Aorta (tissue), 5 donors: ENCODE measurements around the gene CEBPA. TPM values are rescaled to one million over a fixed set of nuclear protein-coding genes. Genes with fewer than 3 reads are reported as not detected.

ENCODE experiments used
- ATAC-seq: fragments of 200-7000 bp; cut with Tn5 transposase; one replicate; pipeline ENCODE4 v1.9.1; 2022; ENCODE audit warnings: moderate library complexity; ENCODE audit not compliant: low FRiP score
- DNase-seq, 2 donors: peaks; one replicate each; pipeline ENCODE4 v3.0.0-alpha.2; 2020
- H3K27ac ChIP-seq, 2 donors: one replicate each; pipeline ENCODE4 v1.5.1; 2013; ENCODE audit warnings: low read length in 2 of 2, mild to moderate bottlenecking in 2 of 2, moderate library complexity in 2 of 2, control low read depth in 1 of 2, inconsistent platforms in 1 of 2, low read depth in 1 of 2
- H3K27me3 ChIP-seq, 2 donors: one replicate each; pipeline ENCODE4 v1.6.1; 2013; ENCODE audit warnings: control low read depth in 1 of 2, low read length in 1 of 2, mild to moderate bottlenecking in 1 of 2, moderate library complexity in 1 of 2; ENCODE audit not compliant: insufficient read depth in 2 of 2, control insufficient read depth in 1 of 2
- H3K36me3 ChIP-seq, 2 donors: one replicate each; pipeline ENCODE4 v1.6.1; 2013; ENCODE audit warnings: control low read depth in 1 of 2, low read length in 1 of 2, mild to moderate bottlenecking in 1 of 2; ENCODE audit not compliant: insufficient read depth in 2 of 2, control insufficient read depth in 1 of 2
- H3K4me1 ChIP-seq, 2 donors: one replicate each; pipeline ENCODE4 v1.6.1; 2013; ENCODE audit warnings: low read length in 2 of 2, control low read depth in 1 of 2, mild to moderate bottlenecking in 1 of 2, moderate library complexity in 1 of 2; ENCODE audit not compliant: insufficient read depth in 2 of 2, control insufficient read depth in 1 of 2
- H3K4me3 ChIP-seq, 2 donors: one replicate each; pipeline ENCODE4 v1.5.1; 2013; ENCODE audit warnings: low read length in 2 of 2, control low read depth in 1 of 2, mild to moderate bottlenecking in 1 of 2
- H3K9me3 ChIP-seq: one replicate; pipeline ENCODE4 v1.6.1; 2013; ENCODE audit warnings: mild to moderate bottlenecking, low read length; ENCODE audit not compliant: control insufficient read depth
- WGBS, 2 donors: extraction: QIAGEN DNeasy Blood & Tissue Kit; methylation state at CpG; one replicate each; pipeline ENCODE4 v1.1.7; 2013; 5-methylcytosine and 5-hydroxymethylcytosine counted together
- intact Hi-C, 2 donors: fragments of 100-400 bp; cut with DNase I; formaldehyde crosslinking; loops; one replicate each; pipeline versions ENCODE4 v1.14.2 to v1.15.0; 2022
- polyA plus RNA-seq, 2 donors: library from polyadenylated mRNA; stranded (reverse); fragments of 200-250 nt; gene quantifications; one replicate each; pipeline ENCODE4 v1.2.3, GENCODE V29; 2013
- total RNA-seq, 2 donors: library from RNA; stranded (reverse); fragmentation: NEBNext Ultra II Directional; extraction: Animal tissue kit (Norgen Biotek cat#: 25700); gene quantifications; one replicate each; pipeline ENCODE4 v1.2.1, GENCODE V29; 2021
- donor health status: healthy with polysubstance abuse.
- donor health status: Bipolar disorder and iron deficiency.
- donor health status: DM: no; HTN: no; CAD: no.
- donor health status: DM: no; HTN: no; CAD: no.
- donor health status: DM: yes; HTN: yes; CAD: no.

CEBPA gene
- total and polyA plus RNA-seq, 4 donors = 1.0 to 14.3 (median 8.2) TPM

GRCh38 chr19:33267706-33268105 is 34.6 kb downstream of the CEBPA start:
- Histone ChIP-seq H3K27me3 (no peaks in the 10 kb centered on the region), H3K36me3 (no peaks in the 10 kb centered on the region), H3K27ac (no peak overlapping the region), H3K9me3 (no peaks in the 10 kb centered on the region), H3K4me1 (no peaks in the 10 kb centered on the region), H3K4me3 (no peak overlapping the region)
- 55 to 64% methylated on average over 14 of the region's 14 CpGs for WGBS, 2 donors
- ATAC-seq (no peak), DNase-seq (peak in 1 of 2 donors; percentile 53)
- intact Hi-C loops = no loop called here

GRCh38 chr19:33266974-33267484 is 35.3 kb downstream of the CEBPA start:
- ATAC-seq (no peak), DNase-seq (peak in 1 of 2 donors; percentile 48)
- Histone ChIP-seq H3K4me1 (no peaks in the 10 kb centered on the region), H3K4me3 (no peak overlapping the region), H3K27me3 (no peaks in the 10 kb centered on the region), H3K9me3 (no peaks in the 10 kb centered on the region), H3K27ac (no peak overlapping the region), H3K36me3 (no peaks in the 10 kb centered on the region)
- 80 to 83% methylated on average over 20 of the region's 20 CpGs for WGBS, 2 donors
- intact Hi-C loops = no loop called here

GRCh38 chr19:33264881-33265445 is 37.4 kb downstream of the CEBPA start:
- DNase-seq = peak in 1 of 2 donors; percentile 18
- intact Hi-C loops = no loop called here
- Histone ChIP-seq H3K4me1 (no peaks in the 10 kb centered on the region), H3K4me3 (no peak overlapping the region), H3K36me3 (no peaks in the 10 kb centered on the region), H3K9me3 (no peaks in the 10 kb centered on the region), H3K27me3 (no peaks in the 10 kb centered on the region), H3K27ac (no peak overlapping the region)
- WGBS, 2 donors = 88 to 91% methylated on average over 14 of the region's 14 CpGs
- ATAC-seq = no peak

- Histone ChIP-seq H3K9me3 (no peaks in the 10 kb centered on the region), H3K4me3 (no peak overlapping the region), H3K36me3 (no peaks in the 10 kb centered on the region), H3K27me3 (no peaks in the 10 kb centered on the region), H3K4me1 (no peaks in the 10 kb centered on the region), H3K27ac (no peak overlapping the region)
- intact Hi-C loops = no loop called here
- WGBS, 2 donors = 80 to 84% methylated on average over 25 of the region's 25 CpGs
- no peak for ATAC-seq
- DNase-seq = no peak
Measured at GRCh38 chr19:33263325-33264023, 38.9 kb downstream of the CEBPA start.

DNA sequence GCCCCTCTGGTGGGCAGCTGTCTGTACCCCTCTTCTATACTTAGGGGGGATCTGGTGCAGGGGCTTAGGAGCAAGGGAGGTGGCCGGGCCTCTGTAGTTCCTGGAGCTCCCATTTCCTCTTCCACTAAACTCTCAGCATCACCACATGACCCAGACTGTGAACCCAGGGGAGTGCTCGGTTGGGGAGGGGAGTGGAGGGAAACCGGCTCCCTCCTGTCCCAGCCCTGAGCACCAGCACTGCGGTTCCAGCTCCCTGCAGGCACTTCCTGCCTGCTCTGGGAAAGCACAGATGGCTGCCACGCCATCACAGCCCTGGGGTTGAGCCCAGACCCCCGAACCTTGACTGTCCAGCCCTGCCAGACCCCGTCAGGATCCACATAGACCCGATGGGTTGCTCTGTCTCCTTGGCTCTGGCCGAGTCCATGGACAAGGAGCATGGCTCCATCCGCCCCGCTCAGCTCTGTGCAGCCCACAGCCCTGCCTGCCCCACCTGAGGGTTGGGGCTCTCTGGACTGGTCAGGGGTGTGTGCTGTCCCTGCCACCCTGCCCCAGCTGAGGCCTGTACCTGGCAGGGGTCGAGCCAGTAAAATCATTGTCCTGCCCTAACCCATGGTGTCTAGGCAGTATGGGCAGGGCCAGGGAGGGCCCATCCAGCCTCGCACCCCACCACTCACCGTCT is 40.7 kb downstream of the CEBPA start:
- DNase-seq = no peak
- no peak overlapping the region for H3K27ac ChIP-seq
- intact Hi-C loops = no loop called here

GRCh38 chr19:33260628-33261418 is 41.5 kb downstream of the CEBPA start:
- H3K4me3 ChIP-seq = no peak overlapping the region
- no peaks in the 10 kb centered on the region for H3K4me1 ChIP-seq
- no peaks in the 10 kb centered on the region for H3K27me3 ChIP-seq
- ATAC-seq = peak; percentile 49
- intact Hi-C loops = no loop called here
- WGBS, 2 donors = 76 to 81% methylated on average over 23 to 24 of the region's 24 CpGs
- H3K36me3 ChIP-seq = no peaks in the 10 kb centered on the region
- peak in 1 of 2 donors; percentile 82 for DNase-seq
- no peaks in the 10 kb centered on the region for H3K9me3 ChIP-seq
- no peak overlapping the region for H3K27ac ChIP-seq

More for the DNA sequence above, 40.7 kb downstream of the CEBPA start:
- no peak for ATAC-seq
- 72 to 74% methylated on average over 14 of the region's 14 CpGs for WGBS, 2 donors
- H3K36me3 ChIP-seq = no peaks in the 10 kb centered on the region
- no peaks in the 10 kb centered on the region for H3K4me1 ChIP-seq
- no peak overlapping the region for H3K4me3 ChIP-seq
- no peaks in the 10 kb centered on the region for H3K9me3 ChIP-seq
- H3K27me3 ChIP-seq = no peaks in the 10 kb centered on the region

DNA sequence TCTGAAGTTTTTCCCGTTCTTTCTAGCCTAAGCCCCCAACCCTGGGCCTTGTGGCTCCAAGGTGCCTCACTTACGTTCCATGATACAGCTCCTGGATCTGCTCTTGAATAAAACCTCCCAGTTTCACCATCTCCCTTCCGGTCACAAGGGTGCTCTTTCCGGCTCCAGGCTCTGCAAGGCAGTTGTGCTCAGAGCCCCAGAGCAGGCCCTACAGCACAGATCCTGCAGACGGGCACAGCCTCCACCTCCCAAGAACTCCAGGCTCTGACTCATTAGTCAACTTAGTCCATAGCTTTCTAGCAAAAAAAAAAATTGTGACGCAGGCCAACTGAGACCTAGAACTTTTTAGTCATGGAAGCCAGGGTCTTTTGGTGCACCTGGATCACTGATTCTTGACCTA is 42.8 kb downstream of the CEBPA start:
- no peaks in the 10 kb centered on the region for H3K9me3 ChIP-seq
- H3K27ac ChIP-seq = no peak overlapping the region
- ATAC-seq = no peak
- H3K36me3 ChIP-seq = no peaks in the 10 kb centered on the region
- H3K4me1 ChIP-seq = no peaks in the 10 kb centered on the region
- H3K4me3 ChIP-seq = no peak overlapping the region
- peak in 1 of 2 donors; percentile 75 for DNase-seq
- H3K27me3 ChIP-seq = no peaks in the 10 kb centered on the region
- WGBS, 2 donors = 73 to 77% methylated on average over 6 of the region's 6 CpGs
- intact Hi-C loops = no loop called here

DNA sequence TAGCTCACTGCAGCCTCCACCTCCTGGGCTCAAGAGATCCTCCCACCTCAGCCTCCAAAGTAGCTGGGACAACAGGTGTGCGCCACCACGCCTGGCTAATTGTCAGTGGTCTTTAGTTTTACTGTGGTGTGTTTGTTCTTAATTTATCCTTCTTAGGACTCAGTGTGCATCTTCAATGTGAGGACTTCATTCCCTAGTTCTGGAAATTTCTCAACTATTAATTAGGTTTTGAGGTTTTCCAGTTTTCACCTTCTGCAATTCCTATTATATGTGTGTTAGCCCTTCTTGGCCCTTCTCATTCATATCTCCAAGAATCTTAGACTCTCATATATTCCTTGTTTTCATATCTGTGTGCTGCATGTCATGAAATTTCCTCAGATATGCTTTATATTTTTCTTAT is 44.5 kb downstream of the CEBPA start:
- H3K36me3 ChIP-seq = no peaks in the 10 kb centered on the region
- no peaks in the 10 kb centered on the region for H3K27me3 ChIP-seq
- WGBS, 2 donors = 92 to 99% methylated on average over 2 of the region's 2 CpGs
- H3K4me3 ChIP-seq = no peak overlapping the region
- DNase-seq = no peak
- ATAC-seq = no peak
- intact Hi-C loops = loop anchor here in 1 of 2 donors (2.0 kb wide), 1 partner anchor 63 kb away; no protein-coding TSS in a partner anchor
- no peaks in the 10 kb centered on the region for H3K4me1 ChIP-seq
- H3K9me3 ChIP-seq = no peaks in the 10 kb centered on the region
- no peak overlapping the region for H3K27ac ChIP-seq
